HG02938 (cell line): ENCODE data around the gene LY6G6F.
A peak's percentile ranks its signal among the peaks of the same experiment; 100 is the strongest.
"Not testable (repeated sequence)": the region's sequence is repeated elsewhere in the genome, so short reads cannot be mapped to it uniquely, and the experiment has no call there.

Experiments
- ATAC-seq: cut with Tn5 transposase; IDR thresholded peaks from one replicate; pipeline ENCODE4 v1.9.1; 2021; ENCODE audit warnings: mild to moderate bottlenecking, moderate library complexity; ENCODE audit not compliant: unreplicated experiment

Gene LY6G6F

GRCh38 chr6:31701666-31702404 lies 4.8 kb upstream of the LY6G6F start:
- ATAC-seq = no peak

- no peak for ATAC-seq
Observed at GRCh38 chr6:31702405-31702818, 4.3 kb upstream of the LY6G6F start.

GRCh38 chr6:31702819-31703716 lies 3.6 kb upstream of the LY6G6F start, which contains the start of gene ABHD16A:
ABHD16A (minus strand) TSS chr6:31703324; CDS start chr6:31703281, 43 bp downstream.
- ATAC-seq = peak; percentile 62

DNA sequence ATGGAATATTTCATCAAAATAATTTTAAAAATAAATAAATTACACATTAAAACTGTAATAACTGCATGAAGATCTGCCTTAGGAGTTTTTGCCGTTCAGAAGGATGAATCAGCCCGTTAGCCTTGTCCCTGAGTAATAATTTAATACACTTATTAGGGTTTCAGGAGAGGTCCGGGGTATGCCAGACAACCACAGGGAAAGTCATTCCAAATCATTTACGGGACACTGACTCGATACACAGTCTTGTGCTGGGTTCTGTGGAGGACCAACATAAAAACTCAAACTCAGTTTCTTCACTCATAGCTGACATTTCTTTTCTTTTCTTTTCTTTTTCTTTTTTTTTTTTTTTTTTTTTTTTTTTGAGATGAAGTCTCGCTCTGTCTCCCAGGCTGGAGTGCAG lies 735 bp upstream of the LY6G6F start:
- ATAC-seq = no peak

DNA sequence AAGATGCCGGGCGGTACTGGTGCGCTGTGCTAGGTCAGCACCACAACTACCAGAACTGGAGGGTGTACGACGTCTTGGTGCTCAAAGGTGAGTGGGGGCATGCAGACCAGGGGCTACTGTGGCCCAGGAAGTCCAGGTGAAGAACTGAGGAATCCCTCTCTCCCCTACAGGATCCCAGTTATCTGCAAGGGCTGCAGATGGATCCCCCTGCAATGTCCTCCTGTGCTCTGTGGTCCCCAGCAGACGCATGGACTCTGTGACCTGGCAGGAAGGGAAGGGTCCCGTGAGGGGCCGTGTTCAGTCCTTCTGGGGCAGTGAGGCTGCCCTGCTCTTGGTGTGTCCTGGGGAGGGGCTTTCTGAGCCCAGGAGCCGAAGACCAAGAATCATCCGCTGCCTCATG lies 1.0 kb downstream of the LY6G6F start:
- ATAC-seq = no peak

GRCh38 chr6:31708224-31708623 lies 1.6 kb downstream of the LY6G6F start:
- ATAC-seq = no peak

DNA sequence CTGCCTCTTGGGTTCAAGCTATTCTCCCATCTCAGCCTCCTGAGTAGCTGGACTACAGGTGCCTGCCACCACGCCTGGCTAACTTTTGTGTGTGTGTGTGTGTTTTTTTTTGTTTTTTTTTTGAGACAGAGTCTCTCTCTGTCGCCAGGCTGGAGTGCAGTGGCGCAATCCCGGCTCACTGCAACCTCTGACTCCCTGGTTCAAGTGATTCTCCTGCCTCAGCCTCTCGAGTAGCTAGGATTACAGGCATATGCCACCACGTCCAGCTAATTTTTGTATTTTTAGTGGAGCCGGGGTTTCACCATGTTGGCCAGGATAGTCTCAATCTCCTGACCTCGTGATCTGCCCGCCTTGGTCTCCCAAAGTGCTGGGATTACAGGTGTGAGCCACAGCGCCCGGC lies 2.5 kb downstream of the LY6G6F start:
- ATAC-seq = not testable (repeated sequence)

DNA sequence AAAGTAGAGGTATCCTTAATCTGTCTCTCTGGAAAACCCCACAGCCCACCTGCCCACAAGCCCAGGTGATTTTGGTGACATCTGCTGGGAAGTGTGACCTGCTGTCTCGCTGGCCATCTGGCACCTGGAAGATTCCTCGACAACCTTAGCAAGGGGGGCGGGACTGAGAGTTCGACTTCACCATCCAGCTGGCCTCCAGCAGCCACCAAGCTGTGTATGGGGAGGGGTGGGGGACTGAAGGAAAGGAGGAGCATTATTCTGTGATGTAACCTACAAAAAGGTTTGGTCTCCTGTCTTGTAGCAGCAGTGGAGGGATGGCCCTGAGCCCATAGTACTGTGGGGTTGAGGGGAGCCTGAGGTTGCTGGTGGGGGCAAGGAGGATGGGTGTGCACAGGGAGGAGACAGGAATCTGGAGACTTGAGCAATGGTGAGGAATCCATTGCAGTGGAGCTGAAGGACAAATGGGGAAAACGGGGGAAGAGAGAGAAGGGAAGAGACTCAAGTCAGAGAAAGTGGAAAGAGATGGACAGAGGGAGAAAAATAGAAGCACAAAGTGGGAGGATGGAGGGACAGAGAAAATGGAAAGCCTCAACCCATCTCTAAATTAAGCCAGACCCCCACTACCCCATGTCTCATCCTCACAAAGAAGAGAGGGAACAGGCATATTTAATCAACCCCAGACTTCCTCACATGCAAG lies 4.0 kb downstream of the LY6G6F start:
- ATAC-seq = no peak

DNA sequence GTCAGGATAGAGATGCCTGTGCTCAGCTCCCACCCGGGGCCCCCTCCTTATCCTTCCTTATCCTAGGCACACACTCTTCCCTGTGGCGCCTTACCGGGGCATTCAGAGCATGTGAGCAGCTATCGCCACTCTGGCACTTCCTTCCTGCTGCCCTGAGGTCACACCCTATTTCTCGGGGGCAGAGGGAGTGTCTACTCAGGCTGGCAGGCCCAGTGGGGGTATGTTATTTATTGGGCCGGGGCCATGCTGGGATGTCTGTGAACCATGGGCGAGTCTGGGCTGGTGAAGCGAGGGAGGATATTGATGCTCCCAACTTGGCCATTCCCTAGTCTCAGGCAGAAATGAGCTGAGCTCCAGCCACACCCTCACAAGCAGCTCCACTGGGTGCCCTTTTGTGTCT lies 4.6 kb downstream of the LY6G6F start:
- no peak for ATAC-seq

DNA sequence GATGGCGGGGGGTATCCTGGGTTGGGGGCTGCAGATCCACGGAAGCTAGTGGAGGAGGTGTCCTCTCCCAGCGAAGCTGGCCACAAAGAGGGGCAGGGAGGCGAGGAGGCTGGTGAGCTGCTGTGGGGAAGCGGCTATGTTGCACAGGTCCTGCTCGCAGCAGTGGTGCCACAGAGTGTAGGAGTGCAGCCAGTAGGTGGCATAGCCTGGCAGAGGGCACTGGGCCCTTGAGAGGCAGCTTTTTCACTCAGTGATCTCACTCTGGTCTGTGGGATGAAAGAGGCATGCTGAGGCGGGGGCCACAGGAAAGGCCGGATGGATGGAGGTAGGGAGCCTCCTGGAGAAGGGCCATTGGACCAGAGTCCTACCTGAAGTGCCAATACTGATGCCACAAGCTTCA lies 5.6 kb downstream of the LY6G6F start:
- no peak for ATAC-seq

GRCh38 chr6:31713465-31713864 lies 6.8 kb downstream of the LY6G6F start:
- no peak for ATAC-seq

DNA sequence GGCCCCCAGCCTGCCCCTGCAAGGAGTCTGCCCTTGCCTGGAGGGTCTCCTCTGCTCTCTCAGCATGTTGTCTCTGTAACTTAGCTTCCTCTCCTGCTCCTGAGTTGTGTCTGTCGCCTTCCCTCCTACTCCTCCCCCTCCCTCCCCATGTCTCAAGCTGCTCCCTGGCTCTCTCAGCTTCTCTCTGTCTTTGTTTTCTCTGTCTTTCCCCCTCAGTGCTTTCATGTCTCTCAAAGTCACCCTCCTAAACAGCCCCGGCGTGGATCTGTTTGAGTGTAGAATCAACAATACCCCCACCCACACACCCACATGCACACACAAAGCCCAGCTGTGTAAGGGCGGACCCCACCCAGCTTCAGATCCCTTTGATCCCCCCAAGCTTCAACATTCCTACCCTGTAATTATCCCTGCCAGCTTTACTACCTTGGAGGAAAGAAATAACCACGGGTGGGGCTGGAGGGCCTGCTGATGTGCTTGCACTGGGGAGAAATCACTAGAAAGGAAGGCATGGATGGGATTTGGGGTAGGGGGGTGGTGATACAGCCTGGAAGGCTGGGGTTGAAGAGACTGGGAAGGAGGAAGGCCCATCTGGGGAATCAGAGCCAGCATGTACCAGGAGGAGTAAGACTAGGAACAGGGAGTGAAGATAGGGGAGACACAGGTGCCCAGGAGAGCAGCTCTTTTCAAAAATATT lies 7.5 kb downstream of the LY6G6F start:
- no peak for ATAC-seq

GRCh38 chr6:31715022-31715958 lies 8.6 kb downstream of the LY6G6F start, which contains the start of gene LY6G6D:
LY6G6D (plus strand) TSS chr6:31715348; CDS start chr6:31715356, 8 bp downstream.
- ATAC-seq = no peak

GRCh38 chr6:31717499-31718222 lies 11.0 kb downstream of the LY6G6F start:
- ATAC-seq = no peak

DNA sequence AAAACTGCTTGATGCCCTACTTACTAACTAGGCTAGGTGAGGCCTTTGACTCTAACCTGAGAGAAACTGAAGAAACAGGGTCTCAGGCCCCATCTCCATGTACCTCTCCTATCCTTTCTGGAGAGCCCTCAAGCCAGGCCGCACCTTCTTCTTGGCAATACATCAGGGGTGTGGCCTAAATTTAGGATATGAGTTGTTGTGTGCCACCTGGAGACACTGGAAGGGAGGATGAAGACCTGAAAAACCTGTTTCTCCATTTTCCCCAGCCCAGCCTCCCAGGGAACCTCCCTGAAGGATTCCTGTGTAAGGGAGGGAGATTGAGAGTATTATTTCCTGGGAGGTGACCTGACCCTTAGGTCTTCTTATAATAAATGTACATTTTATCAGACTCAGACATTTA lies 11.6 kb downstream of the LY6G6F start:
- ATAC-seq = no peak

- ATAC-seq = no peak
Observed at GRCh38 chr6:31719001-31719400, 12.3 kb downstream of the LY6G6F start.

- no peak for ATAC-seq
Observed at GRCh38 chr6:31720196-31720770, 13.6 kb downstream of the LY6G6F start.

DNA sequence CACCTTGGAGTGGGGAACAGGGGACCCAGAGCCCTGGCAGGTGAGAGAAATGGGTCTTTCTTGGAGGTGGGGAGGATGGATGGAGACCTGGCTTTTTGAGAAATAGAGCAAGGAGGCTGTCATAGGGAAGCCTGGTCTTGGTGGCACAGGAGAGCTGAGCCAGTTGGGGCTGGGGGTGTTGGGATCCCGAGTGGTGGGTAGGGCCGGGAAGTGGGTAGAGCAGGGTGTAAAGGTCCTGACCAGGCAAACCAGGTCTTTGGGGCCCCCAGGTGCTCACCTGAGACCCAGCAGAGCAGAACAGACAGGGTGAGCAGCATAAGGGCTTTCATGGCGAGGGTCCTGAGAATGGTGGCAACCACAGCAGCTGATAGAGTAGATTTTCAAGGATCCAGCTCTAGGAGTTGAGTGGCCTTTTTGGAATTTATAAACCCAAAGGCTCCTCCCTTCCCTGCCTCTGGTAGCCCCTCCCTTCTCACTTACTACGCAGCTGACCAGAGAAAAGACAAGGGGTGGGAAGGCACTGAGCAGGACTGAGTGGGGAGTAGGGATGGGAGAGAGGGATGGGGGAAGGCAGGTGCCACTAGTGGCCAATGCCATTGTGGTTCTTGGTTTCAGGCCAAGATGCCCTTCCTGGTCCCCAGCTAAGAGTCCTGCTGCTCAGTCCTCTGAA lies 14.8 kb downstream of the LY6G6F start, which contains the start of gene LY6G6C:
TSS of gene LY6G6C (minus strand) at position 396 of the 670 bp plus-strand sequence. CDS start at position 329, 67 bp downstream.
- ATAC-seq = no peak
